Cardiac fibroblast (primary cell): ENCODE measurements around the gene NAALADL2.

Experiments used
- DNase-seq, 2 donors: peaks; one replicate each; pipeline versions ENCODE4 v3.0.0 to v3.0.0-alpha.2; 2010; ENCODE audit warnings: low read depth in 2 of 2
- H3K4me3 ChIP-seq, 2 donors: replicated peaks in 1 of 2; 1 replicate in 1 of 2; 2 replicates in 1 of 2; pipeline ENCODE4 v1.5.1; 2011; ENCODE audit warnings: low read depth in 2 of 2, low read length in 2 of 2, mild to moderate bottlenecking in 2 of 2, moderate library complexity in 1 of 2
- CTCF ChIP-seq: IDR thresholded peaks from one replicate; pipeline ENCODE4 v1.5.1; 2011; ENCODE audit warnings: low read depth, mild to moderate bottlenecking, low read length, inconsistent platforms

Gene NAALADL2

GRCh38 chr3:175198991-175199783 lies 340.1 kb downstream of the NAALADL2 start:
- TF ChIP-seq CTCF = no peak
- no peak overlapping the region for H3K4me3 ChIP-seq
- no peak for DNase-seq

- no peak for TF ChIP-seq CTCF
- no peak overlapping the region for H3K4me3 ChIP-seq
- DNase-seq = peak in 1 of 2 donors; percentile 31
These were observed 340.8 kb downstream of the NAALADL2 start for GRCh38 chr3:175199961-175200360.

- H3K4me3 ChIP-seq = no peak overlapping the region
- peak in 1 of 2 donors; percentile 11 for DNase-seq
These were observed 341.4 kb downstream of the NAALADL2 start for GRCh38 chr3:175200391-175201095.

GRCh38 chr3:175207361-175207760 lies 348.2 kb downstream of the NAALADL2 start:
- TF ChIP-seq CTCF = no peak
- no peak overlapping the region for H3K4me3 ChIP-seq
- peak; percentile 16 to 56 for DNase-seq

More at GRCh38 chr3:175200391-175201095, 341.4 kb downstream of the NAALADL2 start:
- TF ChIP-seq CTCF = no peak

- TF ChIP-seq CTCF = no peak
- H3K4me3 ChIP-seq = no peak overlapping the region
- peak; percentile 39 to 44 for DNase-seq
These were observed 349.2 kb downstream of the NAALADL2 start for GRCh38 chr3:175208326-175208725.

- DNase-seq = no peak
- no peak overlapping the region for H3K4me3 ChIP-seq
- no peak for TF ChIP-seq CTCF
These were observed 352.3 kb downstream of the NAALADL2 start for GRCh38 chr3:175211466-175211865.
